Measurements from ENCODE around the gene ASTN2. TPM values are rescaled to one million over a fixed set of nuclear protein-coding genes. Genes with fewer than 3 reads are reported as not detected.

The ASTN2 gene
- total and polyA plus RNA-seq, 2 experiments from 2014 or later: 5.8 to 7.5 TPM

- no peak overlapping the region for H3K9ac ChIP-seq
- no peak overlapping the region for H3K4me2 ChIP-seq (ENCODE audit: unreplicated experiment)
- no peaks in the 10 kb centered on the region for H3K9me2 ChIP-seq (ENCODE audit: insufficient read depth)
- no peaks in the 10 kb centered on the region for H3K9me3 ChIP-seq (ENCODE audit: low read depth)
- no peaks in the 10 kb centered on the region for H4K20me1 ChIP-seq (ENCODE audit: insufficient read depth)
- no peaks in the 10 kb centered on the region for H3F3A ChIP-seq (ENCODE audit: insufficient read depth)
- TF ChIP-seq EZH2phosphoT487 (IDR thresholded peaks at IDR 0.05; ENCODE audit: insufficient read depth, low read depth) (no peak), EZH2 (IDR thresholded peaks at IDR 0.05; ENCODE audit: insufficient read depth, poor library complexity, severe bottlenecking) (no peak)
- no peak overlapping the region for H2AFZ ChIP-seq
- H3K36me3 ChIP-seq (ENCODE audit: low read depth): no peaks in the 10 kb centered on the region
- in situ Hi-C loops (cut with MboI): no loop called here
- H3K4me3 ChIP-seq: no peak overlapping the region
- peak; percentile 43 for DNase-seq
- no peak overlapping the region for H3K27ac ChIP-seq
- peaks cover 13% of the 10 kb centered on the region for H3K4me1 ChIP-seq (ENCODE audit: insufficient read depth)
- H3K79me2 ChIP-seq (ENCODE audit: insufficient read depth): no peaks in the 10 kb centered on the region
- H3K27me3 ChIP-seq (replicated peaks; ENCODE audit: insufficient read depth): no peaks in the 10 kb centered on the region
- WGBS, 2 experiments (ENCODE audit: low coverage in 1 of 2, low lambda C conversion rate in 2 of 2, missing lambda C conversion rate in 2 of 2): 92 to 96% methylated on average over 1 of the region's 1 CpG
Measured at GRCh38 chr9:116490321-116490720, 924.5 kb downstream of the ASTN2 start.

- H3K4me1 ChIP-seq (ENCODE audit: insufficient read depth): peaks cover 14% of the 10 kb centered on the region
- no peak overlapping the region for H3K4me3 ChIP-seq
- H3K9ac ChIP-seq: no peak overlapping the region
- H3F3A ChIP-seq (ENCODE audit: insufficient read depth): no peaks in the 10 kb centered on the region
- no peak overlapping the region for H3K4me2 ChIP-seq (ENCODE audit: unreplicated experiment)
- no peaks in the 10 kb centered on the region for H4K20me1 ChIP-seq (ENCODE audit: insufficient read depth)
- no peak for DNase-seq
- no peaks in the 10 kb centered on the region for H3K79me2 ChIP-seq (ENCODE audit: insufficient read depth)
- H3K9me3 ChIP-seq (ENCODE audit: low read depth): no peaks in the 10 kb centered on the region
- no peaks in the 10 kb centered on the region for H3K27me3 ChIP-seq (replicated peaks; ENCODE audit: insufficient read depth)
- H3K36me3 ChIP-seq (ENCODE audit: low read depth): no peaks in the 10 kb centered on the region
- in situ Hi-C loops (cut with MboI): no loop called here
- WGBS, 2 experiments (ENCODE audit: low coverage in 1 of 2, low lambda C conversion rate in 2 of 2, missing lambda C conversion rate in 2 of 2): 100% methylated on average over 1 of the region's 1 CpG
- H3K27ac ChIP-seq: no peak overlapping the region
- no peak overlapping the region for H2AFZ ChIP-seq
- H3K9me2 ChIP-seq (ENCODE audit: insufficient read depth): no peaks in the 10 kb centered on the region
- TF ChIP-seq EZH2 (IDR thresholded peaks at IDR 0.05; ENCODE audit: insufficient read depth, poor library complexity, severe bottlenecking) (no peak), EZH2phosphoT487 (IDR thresholded peaks at IDR 0.05; ENCODE audit: insufficient read depth, low read depth) (no peak)
Measured at GRCh38 chr9:116488373-116488772, 926.5 kb downstream of the ASTN2 start.

DNA sequence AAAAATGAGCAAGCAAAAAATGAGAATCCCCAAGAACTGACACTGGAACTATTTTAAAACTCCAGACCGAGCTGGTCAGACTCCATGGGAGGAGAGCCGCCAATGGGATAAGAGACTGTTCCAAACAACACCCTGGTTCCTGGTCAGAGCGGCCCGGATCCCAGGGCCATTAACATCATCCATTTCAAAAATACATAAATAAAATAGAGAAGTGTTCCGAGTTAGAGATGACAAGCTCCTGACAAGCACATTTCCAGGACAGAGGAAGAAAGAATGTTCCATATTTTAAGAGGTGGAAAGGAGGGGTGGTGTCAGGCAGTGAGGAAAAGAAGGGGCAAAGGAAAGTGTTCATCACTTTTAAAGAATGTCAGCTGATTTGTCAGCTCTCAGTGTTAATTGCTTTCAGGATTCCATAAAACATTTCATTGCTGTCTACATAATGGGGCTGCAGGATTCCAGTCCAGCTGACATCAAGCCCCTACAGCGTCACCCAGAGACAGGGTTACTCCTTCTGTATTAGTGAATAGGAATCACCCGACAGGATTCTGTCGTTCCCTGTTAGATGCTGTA lies 930.3 kb downstream of the ASTN2 start:
- peak; percentile 18 for DNase-seq
- H3K27ac ChIP-seq: no peak overlapping the region
- peaks cover 6% of the 10 kb centered on the region for H3K4me1 ChIP-seq (ENCODE audit: insufficient read depth)
- no peak overlapping the region for H3K9ac ChIP-seq
- no peaks in the 10 kb centered on the region for H4K20me1 ChIP-seq (ENCODE audit: insufficient read depth)
- TF ChIP-seq EZH2 (IDR thresholded peaks at IDR 0.05; ENCODE audit: insufficient read depth, poor library complexity, severe bottlenecking): no peak
- no peak for TF ChIP-seq EZH2phosphoT487 (IDR thresholded peaks at IDR 0.05; ENCODE audit: insufficient read depth, low read depth)
- no peaks in the 10 kb centered on the region for H3K79me2 ChIP-seq (ENCODE audit: insufficient read depth)
- no peaks in the 10 kb centered on the region for H3K9me3 ChIP-seq (ENCODE audit: low read depth)
- in situ Hi-C loops (cut with MboI): no loop called here
- no peaks in the 10 kb centered on the region for H3K36me3 ChIP-seq (ENCODE audit: low read depth)
- H2AFZ ChIP-seq: no peak overlapping the region; the same call in 1 of the 2 replicates
- no peaks in the 10 kb centered on the region for H3F3A ChIP-seq (ENCODE audit: insufficient read depth)
- H3K27me3 ChIP-seq (replicated peaks; ENCODE audit: insufficient read depth): no peaks in the 10 kb centered on the region
- no peak overlapping the region for H3K4me3 ChIP-seq
- H3K4me2 ChIP-seq (ENCODE audit: unreplicated experiment): no peak overlapping the region
- 17 to 20% methylated on average over 8 of the region's 8 CpGs for WGBS, 2 experiments (ENCODE audit: low coverage in 1 of 2, low lambda C conversion rate in 2 of 2, missing lambda C conversion rate in 2 of 2)
- no peaks in the 10 kb centered on the region for H3K9me2 ChIP-seq (ENCODE audit: insufficient read depth)

DNA sequence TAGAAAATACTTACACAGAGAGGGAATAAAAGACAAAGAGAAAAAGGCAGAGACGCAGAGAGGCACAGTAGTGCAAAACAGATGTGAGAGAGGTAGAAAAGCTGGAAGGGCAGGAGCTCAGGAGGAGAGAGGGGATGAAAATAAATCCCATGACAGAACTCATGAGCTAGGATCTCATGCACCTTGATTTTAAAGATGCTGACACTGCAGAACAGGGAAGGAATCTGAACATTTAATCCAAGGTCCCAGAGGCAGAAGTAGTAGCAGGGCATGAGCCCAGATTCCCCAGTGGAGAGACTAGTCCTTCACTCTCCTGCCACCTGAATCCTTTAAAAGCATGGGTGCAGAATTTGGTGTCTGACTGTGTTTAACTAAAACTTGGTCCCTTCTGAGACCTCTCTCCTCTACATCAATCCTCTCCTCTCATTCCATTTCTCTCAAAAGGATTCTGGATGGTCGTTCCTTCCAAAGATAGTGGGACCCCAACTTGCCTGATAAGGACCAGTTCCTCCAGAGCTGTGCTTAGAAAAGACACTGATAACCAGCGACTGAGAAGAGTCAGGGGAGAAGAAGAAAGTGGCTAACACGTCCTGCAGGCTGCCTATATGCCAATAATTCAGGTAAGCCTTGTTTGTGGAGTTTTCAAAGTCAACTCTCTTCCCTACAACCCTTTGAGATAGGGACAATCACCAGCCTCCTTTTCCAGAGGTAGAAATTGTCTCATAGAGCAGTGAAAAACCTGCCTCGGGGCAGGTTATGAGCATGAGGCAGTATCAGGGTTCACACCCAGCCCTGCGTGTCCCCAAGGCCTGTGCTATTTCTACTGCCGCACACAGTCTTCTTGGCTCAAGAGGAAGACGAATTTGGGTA lies 931.0 kb downstream of the ASTN2 start:
- Histone ChIP-seq H3K9ac (no peak overlapping the region), H3K36me3 (ENCODE audit: low read depth) (no peaks in the 10 kb centered on the region), H3K9me3 (ENCODE audit: low read depth) (no peaks in the 10 kb centered on the region), H3K4me1 (ENCODE audit: insufficient read depth) (peaks cover 6% of the 10 kb centered on the region), H4K20me1 (ENCODE audit: insufficient read depth) (no peaks in the 10 kb centered on the region), H3F3A (ENCODE audit: insufficient read depth) (no peaks in the 10 kb centered on the region), H3K79me2 (ENCODE audit: insufficient read depth) (no peaks in the 10 kb centered on the region), H2AFZ (no peak overlapping the region; the same call in 1 of the 2 replicates), H3K27ac (no peak overlapping the region), H3K4me2 (ENCODE audit: unreplicated experiment) (no peak overlapping the region), H3K9me2 (ENCODE audit: insufficient read depth) (no peaks in the 10 kb centered on the region), H3K27me3 (replicated peaks; ENCODE audit: insufficient read depth) (no peaks in the 10 kb centered on the region), H3K4me3 (no peak overlapping the region)
- 65 to 67% methylated on average over 8 of the region's 8 CpGs for WGBS, 2 experiments (ENCODE audit: low coverage in 1 of 2, low lambda C conversion rate in 2 of 2, missing lambda C conversion rate in 2 of 2)
- in situ Hi-C loops (cut with MboI): no loop called here
- no peak for DNase-seq
- no peak for TF ChIP-seq EZH2phosphoT487 (IDR thresholded peaks at IDR 0.05; ENCODE audit: insufficient read depth, low read depth)
- TF ChIP-seq EZH2 (IDR thresholded peaks at IDR 0.05; ENCODE audit: insufficient read depth, poor library complexity, severe bottlenecking): no peak

All from GM23248 (cell line).